ENCODE data around the gene WDFY4.

GRCh38 chr10:48946891-48947500 lies 262.3 kb downstream of the WDFY4 start:
- no peak for TF ChIP-seq ZHX1 (conservative IDR thresholded peaks at IDR 0.05; ENCODE audit: low read length)
- no peak for TF ChIP-seq POLR2A (conservative IDR thresholded peaks at IDR 0.05)
- no peak for TF ChIP-seq SRSF1 (IDR thresholded peaks at IDR 0.05; ENCODE audit: low read depth, low read length)
- TF ChIP-seq, protein P1, sequence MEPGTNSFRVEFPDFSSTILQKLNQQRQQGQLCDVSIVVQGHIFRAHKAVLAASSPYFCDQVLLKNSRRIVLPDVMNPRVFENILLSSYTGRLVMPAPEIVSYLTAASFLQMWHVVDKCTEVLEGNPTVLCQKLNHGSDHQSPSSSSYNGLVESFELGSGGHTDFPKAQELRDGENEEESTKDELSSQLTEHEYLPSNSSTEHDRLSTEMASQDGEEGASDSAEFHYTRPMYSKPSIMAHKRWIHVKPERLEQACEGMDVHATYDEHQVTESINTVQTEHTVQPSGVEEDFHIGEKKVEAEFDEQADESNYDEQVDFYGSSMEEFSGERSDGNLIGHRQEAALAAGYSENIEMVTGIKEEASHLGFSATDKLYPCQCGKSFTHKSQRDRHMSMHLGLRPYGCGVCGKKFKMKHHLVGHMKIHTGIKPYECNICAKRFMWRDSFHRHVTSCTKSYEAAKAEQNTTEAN (CRISPR knock-in tag; IDR thresholded peaks at IDR 0.05): no peak
- no peak for TF ChIP-seq BCOR (IDR thresholded peaks at IDR 0.05)
- TF ChIP-seq YY1 (IDR thresholded peaks at IDR 0.05; ENCODE audit: borderline replicate concordance in 1 of 3, control insufficient read depth in 1 of 3, extremely low read depth in 1 of 3, insufficient read depth in 3 of 3, insufficient read length in 1 of 3, insufficient replicate concordance in 2 of 3, low read depth in 1 of 3, low read length in 2 of 3): no peak
- no peak for TF ChIP-seq EP300 (IDR thresholded peaks at IDR 0.05; ENCODE audit: low read length)
- no peak for TF ChIP-seq HMG20B (CRISPR knock-in tag; IDR thresholded peaks at IDR 0.05)
- TF ChIP-seq FOXA1 (IDR thresholded peaks at IDR 0.05; ENCODE audit: borderline replicate concordance): no peak
- TF ChIP-seq, protein P2, sequence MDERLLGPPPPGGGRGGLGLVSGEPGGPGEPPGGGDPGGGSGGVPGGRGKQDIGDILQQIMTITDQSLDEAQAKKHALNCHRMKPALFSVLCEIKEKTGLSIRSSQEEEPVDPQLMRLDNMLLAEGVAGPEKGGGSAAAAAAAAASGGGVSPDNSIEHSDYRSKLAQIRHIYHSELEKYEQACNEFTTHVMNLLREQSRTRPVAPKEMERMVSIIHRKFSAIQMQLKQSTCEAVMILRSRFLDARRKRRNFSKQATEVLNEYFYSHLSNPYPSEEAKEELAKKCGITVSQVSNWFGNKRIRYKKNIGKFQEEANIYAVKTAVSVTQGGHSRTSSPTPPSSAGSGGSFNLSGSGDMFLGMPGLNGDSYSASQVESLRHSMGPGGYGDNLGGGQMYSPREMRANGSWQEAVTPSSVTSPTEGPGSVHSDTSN (CRISPR knock-in tag; IDR thresholded peaks at IDR 0.05; ENCODE audit: low read depth): no peak
- TF ChIP-seq, protein P2 (tag; conservative IDR thresholded peaks at IDR 0.05; ENCODE audit: low read depth): no peak
- TF ChIP-seq RBM22 (IDR thresholded peaks at IDR 0.05; ENCODE audit: low read depth, low read length, poor library complexity, severe bottlenecking): no peak
- no peak for TF ChIP-seq ZKSCAN1 (IDR thresholded peaks at IDR 0.05; ENCODE audit: low read depth, low read length)
